GM20000 (cell line): ENCODE measurements around the gene BEST1.

Experiments used
- DNase-seq: peaks from one replicate; pipeline ENCODE4 v3.0.0; 2012; ENCODE audit warnings: low spot score
- CTCF ChIP-seq: IDR thresholded peaks from 2 replicates; pipeline ENCODE4 v1.5.1; 2012; ENCODE audit warnings: mild to moderate bottlenecking, control low read depth; ENCODE audit errors: extremely low read depth, missing control alignments

BEST1 gene

GRCh38 chr11:61957021-61957770 is 7.0 kb downstream of the BEST1 start:
- TF ChIP-seq CTCF: no peak
- no peak for DNase-seq

GRCh38 chr11:61958590-61958989 is 8.4 kb downstream of the BEST1 start:
- no peak for DNase-seq
- TF ChIP-seq CTCF: no peak

- DNase-seq: no peak
- no peak for TF ChIP-seq CTCF
These were observed 9.0 kb downstream of the BEST1 start for GRCh38 chr11:61959114-61959513.

GRCh38 chr11:61959678-61960077 is 9.5 kb downstream of the BEST1 start:
- no peak for DNase-seq
- no peak for TF ChIP-seq CTCF

- no peak for DNase-seq
- TF ChIP-seq CTCF: no peak
These were observed 10.4 kb downstream of the BEST1 start for GRCh38 chr11:61960532-61960931.

- no peak for TF ChIP-seq CTCF
- no peak for DNase-seq
These were observed 11.5 kb downstream of the BEST1 start for GRCh38 chr11:61961570-61962212.

GRCh38 chr11:61962213-61963015 is 12.3 kb downstream of the BEST1 start:
- DNase-seq: no peak

More at GRCh38 chr11:61962213-61963015, 12.3 kb downstream of the BEST1 start:
- TF ChIP-seq CTCF: no peak
